Smooth muscle cell of bladder (primary cell): Measurements from ENCODE around the gene CAMTA2. TPM values are rescaled to one million over a fixed set of nuclear protein-coding genes. Genes with fewer than 3 reads are reported as not detected.

Source experiments
- total RNA-seq: library from RNA; depleted of rRNA; stranded (reverse); fragments of >200 nt; gene quantifications from 2 replicates; pipeline ENCODE4 v1.2.3, GENCODE V29; 2014

The CAMTA2 gene, protein sequence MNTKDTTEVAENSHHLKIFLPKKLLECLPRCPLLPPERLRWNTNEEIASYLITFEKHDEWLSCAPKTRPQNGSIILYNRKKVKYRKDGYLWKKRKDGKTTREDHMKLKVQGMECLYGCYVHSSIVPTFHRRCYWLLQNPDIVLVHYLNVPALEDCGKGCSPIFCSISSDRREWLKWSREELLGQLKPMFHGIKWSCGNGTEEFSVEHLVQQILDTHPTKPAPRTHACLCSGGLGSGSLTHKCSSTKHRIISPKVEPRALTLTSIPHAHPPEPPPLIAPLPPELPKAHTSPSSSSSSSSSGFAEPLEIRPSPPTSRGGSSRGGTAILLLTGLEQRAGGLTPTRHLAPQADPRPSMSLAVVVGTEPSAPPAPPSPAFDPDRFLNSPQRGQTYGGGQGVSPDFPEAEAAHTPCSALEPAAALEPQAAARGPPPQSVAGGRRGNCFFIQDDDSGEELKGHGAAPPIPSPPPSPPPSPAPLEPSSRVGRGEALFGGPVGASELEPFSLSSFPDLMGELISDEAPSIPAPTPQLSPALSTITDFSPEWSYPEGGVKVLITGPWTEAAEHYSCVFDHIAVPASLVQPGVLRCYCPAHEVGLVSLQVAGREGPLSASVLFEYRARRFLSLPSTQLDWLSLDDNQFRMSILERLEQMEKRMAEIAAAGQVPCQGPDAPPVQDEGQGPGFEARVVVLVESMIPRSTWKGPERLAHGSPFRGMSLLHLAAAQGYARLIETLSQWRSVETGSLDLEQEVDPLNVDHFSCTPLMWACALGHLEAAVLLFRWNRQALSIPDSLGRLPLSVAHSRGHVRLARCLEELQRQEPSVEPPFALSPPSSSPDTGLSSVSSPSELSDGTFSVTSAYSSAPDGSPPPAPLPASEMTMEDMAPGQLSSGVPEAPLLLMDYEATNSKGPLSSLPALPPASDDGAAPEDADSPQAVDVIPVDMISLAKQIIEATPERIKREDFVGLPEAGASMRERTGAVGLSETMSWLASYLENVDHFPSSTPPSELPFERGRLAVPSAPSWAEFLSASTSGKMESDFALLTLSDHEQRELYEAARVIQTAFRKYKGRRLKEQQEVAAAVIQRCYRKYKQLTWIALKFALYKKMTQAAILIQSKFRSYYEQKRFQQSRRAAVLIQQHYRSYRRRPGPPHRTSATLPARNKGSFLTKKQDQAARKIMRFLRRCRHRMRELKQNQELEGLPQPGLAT
- 6.8 and 6.9 TPM in 2 replicates for total RNA-seq

DNA sequence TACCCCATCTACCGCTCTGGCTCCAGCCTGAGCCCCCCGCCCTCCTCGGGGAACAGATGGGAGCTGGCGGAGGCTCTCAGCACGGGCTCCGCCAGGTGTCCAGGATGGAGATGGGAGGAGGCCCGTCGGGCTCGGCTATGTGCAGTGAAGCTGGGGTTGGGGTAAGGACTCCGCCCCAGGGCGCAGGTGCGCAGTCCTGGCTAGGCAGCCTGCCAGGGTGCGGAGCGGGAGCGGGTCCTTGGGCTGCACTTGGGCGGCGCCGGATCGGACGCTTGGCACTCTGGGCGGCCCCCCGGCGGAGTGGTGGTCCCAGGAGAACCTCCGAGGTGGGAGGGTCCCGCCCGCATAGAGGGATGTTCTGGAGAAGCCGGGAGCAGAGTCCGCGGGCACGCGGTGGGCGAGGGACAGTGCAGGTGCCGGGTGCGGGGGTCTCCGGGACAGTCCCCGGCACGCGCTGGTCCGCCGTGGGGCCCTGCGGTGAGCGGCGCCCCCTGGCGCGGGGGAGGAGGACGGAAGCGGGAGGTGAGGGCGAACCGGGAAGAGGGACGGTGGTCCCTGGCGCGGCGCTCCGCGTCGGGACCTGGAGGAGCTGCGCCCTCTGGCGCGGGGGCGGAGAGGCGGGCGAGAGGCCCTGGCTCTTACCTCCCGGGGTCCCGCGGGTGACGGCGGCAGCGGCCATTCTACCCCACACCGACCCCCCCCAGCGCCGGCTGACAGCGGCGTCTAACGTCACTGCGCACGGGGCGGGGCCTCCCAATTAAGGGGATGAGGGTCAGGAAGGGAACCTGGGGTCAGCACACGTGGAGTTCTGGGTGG, at the start of gene CAMTA2:
TSS of gene CAMTA2 (minus strand) at position 725 of the 816 bp plus-strand sequence. CDS start 1,453 bp downstream, outside the sequence.

DNA sequence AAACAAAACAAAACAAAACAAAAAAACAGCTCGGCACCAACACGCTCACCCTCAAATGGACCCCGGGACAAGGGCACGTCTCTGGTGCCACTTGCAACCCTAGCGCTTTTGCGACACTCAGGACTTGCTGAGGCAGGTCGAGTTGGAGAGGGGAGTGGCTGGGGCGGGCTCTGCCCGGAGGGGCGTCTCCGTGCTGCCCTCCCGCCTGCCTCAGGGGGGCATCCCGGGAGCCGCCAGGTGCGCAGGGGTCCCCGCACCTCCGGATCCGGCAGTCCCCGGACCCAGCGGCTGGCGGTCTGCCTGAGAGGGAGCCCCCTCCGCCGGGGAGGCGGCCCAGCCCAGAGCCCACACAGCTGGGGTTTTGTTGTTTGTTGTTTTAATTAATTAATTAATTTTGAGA, 47.8 kb upstream of the CAMTA2 start, which contains the start of gene SLC52A1:
TSS of gene SLC52A1 (minus strand) at position 112 of the 400 bp plus-strand sequence. CDS start 820 bp downstream, outside the sequence.

DNA sequence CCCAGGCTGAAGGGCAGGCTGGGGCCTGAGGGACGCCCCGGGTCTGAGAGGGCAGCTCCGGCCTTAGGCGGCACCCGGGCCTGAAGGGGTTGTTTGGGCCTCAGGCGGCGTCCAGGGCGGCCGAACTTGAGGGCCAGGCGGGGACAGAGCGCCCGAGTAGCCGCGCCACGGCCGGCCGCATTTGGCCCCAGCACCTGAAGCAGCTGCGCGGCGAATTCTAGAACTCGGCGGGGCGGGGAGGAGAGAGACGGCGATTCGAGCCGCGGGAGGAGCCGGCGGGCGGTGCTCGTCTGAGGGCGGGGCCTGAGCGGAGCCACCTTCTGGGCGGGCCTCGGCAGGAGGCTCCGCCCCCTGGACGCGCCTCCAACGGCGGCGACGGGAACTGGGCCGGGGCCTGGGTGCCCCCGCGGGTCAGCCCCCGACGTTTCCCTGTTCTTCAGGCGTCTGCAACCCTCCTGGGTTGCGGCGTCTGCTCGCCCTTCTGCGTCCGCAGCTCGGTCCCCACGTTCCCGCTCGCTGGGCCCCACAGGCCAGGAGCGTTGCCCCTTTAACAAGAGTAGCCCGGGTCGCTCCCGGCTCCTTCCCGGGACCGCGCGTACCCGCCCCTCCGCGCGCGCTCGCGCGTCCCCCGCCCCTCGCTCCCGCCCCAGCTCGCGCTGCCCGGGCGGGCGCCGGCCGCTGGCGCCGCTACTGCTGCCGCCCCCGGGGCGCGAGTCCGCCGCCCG, 10.0 kb upstream of the CAMTA2 start, which contains the start of the genes INCA1 and KIF1C:
TSS of gene INCA1 (minus strand) at position 221 of the 725 bp plus-strand sequence. CDS start 3,085 bp downstream, outside the sequence.
TSS of gene KIF1C (plus strand) at position 649 of the 725 bp plus-strand sequence. CDS start 2,297 bp downstream, outside the sequence.

DNA sequence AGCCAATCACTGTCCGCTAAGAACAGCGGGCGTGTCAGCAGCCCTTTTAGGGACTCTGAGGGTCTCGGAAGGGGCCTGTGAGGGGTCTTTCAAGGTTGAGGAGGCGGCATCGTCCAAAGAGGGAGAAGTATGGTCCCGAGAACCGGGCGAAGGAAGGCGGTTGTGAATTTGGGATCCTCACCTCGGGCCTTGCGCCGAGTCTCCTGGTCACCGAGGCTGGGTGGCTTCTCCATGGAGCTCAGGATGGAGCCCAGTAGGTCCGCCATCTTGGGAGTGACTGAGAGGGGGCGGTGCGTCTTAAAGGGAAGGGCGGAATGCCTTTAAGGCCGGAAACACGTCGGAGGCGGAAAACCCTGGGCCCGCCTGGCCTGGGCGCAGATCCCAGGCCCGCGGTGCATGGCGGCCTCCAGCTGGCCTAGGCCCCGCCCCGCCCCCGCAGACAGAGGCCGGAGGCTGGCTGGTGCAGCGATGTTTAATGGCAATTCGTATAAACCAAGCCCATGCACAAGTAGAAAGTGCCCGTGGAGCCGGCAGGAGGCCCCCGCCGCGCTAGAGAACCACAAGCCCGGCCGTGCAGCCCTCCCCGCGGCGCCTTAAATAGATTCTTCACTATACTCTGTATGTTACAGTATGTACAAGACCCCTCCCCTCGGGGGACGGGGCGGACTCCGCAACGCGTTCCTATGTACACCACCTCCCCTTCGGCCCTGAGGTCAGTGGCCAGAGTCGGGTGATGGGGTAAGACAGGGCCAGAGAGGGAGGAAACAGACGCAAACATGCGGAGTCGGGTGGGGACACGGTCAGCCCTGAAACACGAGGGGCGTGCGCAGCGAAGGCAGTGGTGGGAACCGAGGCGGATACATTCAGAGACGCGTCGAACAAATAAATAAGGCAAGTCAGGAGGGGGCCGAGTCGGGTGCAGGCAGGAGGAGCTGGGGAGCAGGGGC, 19.7 kb downstream of the CAMTA2 start, which contains the start of gene SPAG7:
TSS of gene SPAG7 (minus strand) at position 279 of the 947 bp plus-strand sequence. CDS start at position 266, 13 bp downstream.

DNA sequence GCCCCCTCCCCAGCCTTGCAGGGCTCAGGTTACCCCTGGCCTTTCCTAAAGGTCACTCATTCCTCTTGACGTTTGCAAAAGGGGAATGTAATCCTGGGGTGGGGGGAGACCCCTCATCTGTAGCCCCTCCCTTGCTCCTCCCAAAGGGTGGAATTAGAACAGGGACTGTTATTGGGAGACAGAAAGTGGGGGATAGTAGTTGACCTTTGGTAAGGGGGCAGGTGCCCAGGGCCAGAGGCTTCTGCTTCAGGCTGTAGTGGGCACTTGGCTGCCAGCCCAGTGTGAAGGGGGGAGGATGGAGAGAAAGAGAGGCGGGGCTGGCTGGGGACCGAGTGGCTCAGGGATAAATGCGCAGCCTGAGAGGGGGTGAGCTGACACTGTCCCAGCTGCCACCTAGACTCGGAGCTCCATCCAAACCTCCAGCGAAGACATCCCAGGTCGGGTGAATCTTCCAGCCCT, 36.7 kb downstream of the CAMTA2 start, which contains the start of gene ENO3:
TSS of gene ENO3 (plus strand) at position 374 of the 459 bp plus-strand sequence. CDS start 711 bp downstream, outside the sequence.

DNA sequence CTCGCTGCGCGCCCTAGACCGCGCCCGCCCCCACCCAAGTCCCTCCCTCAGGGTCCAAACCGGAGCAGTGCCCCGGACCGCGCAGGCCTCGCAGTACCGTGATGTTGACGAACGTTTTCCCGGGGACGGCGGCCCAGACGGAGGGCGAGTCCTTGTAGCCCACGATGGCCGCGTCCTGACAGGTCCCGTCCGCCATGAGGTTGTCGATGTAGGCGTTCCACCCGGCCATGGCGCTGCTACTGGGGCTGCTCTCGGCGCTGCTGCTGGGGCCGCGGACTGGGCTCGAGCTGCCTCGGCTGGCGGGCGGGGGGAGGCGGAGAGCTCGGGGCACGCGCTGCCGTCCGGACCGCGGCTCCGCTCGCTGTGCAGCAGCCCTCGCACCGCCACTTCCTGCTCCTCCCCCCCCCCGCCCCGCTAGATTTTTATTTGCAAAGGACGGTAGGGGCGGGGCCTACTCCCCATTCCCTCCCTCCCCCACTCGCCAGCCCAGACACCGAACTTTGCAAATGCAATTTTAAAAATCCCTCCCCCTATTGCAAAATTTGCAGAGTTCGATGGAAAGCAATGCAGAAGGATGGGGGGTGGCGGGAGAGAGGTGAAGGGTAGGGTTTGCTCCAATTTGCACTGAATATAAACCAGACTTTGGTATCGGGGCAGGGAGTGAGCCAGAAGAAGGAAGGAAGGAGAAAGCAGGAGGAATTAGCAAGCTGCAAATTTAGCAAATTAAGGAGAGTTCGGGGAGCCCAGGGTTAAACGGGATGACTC, 39.1 kb downstream of the CAMTA2 start, which contains the start of gene PFN1:
TSS of gene PFN1 (minus strand) at position 365 of the 765 bp plus-strand sequence. CDS start at position 229, 136 bp downstream.

DNA sequence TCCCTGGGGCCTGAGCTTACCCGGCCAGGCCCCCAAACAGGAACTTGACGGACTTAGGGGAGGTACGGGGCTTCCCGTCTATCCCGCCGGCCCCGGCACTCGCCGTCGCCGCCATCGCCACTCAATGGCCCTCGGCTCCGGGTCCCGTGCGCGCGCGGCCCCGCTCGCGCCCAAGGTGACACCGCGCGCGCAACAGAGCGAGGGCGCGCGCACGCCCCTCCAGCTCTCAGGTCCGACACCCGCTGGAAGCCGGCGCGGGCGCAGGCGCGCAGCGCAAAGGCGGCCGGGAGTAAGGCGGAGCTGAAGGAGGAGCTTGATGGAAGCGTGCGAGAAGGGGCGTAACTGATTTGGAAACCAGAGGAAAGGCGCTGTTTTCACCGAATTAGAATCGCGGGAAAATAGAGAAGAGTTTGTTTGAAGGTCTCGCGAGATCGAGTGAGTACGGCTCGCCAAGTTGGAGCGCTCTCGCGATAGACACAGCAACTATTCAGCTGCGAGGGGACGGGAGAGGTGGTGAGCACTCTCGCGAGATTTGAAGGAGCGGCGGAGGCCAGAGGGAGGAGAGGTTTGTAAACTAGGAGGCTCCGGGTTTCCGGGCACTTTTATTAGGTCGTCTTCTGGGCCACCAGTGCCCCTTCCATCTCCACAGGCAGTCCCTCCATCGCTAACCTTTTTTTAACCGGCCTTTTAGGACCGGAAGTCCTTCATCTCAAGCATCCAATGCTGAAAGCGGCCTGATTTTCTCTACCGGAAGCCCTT, 47.5 kb downstream of the CAMTA2 start, which contains the start of the genes RNF167 and SLC25A11:
TSS of gene RNF167 (plus strand) at position 473 of the 759 bp plus-strand sequence. CDS start 642 bp downstream, outside the sequence.
TSS of gene SLC25A11 (minus strand) at position 251 of the 759 bp plus-strand sequence. CDS start at position 115, 136 bp downstream.

DNA sequence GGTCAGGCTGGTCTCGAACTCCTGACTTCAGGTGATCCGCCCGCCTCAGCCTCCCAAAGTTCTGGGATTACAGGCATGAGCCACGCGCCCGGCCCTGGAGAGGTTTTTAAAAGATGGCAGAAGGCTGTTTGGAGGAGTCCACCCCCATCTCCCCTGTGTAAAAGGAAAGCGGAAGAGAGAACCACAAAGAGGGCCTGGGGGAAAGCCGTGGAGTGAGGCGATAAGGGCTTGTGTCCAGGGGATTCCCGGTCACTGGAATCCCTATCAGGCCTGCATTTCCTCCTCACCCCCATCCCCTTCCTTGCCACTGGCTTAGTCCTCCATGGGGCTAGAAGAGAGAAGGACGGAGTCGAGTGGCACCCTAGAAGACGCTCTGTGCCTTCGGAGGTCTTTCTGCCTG, 55.5 kb downstream of the CAMTA2 start, which contains the start of gene GP1BA:
TSS of gene GP1BA (plus strand) at position 315 of the 400 bp plus-strand sequence. CDS start 328 bp downstream, outside the sequence.

Other genes starting within 250 kb of the CAMTA2 start
- gene ZMYND15, start 247.8 kb downstream of the CAMTA2 start, total RNA-seq: 0.09 and 0.14 TPM in 2 replicates
- 1.8 and 2.1 TPM in 2 replicates for gene CXCL16, start 247.7 kb downstream of the CAMTA2 start, total RNA-seq
- not detected in 2 replicates for gene TM4SF5, start 215.8 kb downstream of the CAMTA2 start, total RNA-seq
- 0.74 and 3.3 TPM in 2 replicates for gene VMO1, start 201.3 kb downstream of the CAMTA2 start, total RNA-seq
- gene GLTPD2, start 198.7 kb downstream of the CAMTA2 start, total RNA-seq: not detected in 2 replicates
- gene PSMB6, start 191.5 kb downstream of the CAMTA2 start, total RNA-seq: 164 and 179 TPM in 2 replicates
- 14.2 and 15.8 TPM in 2 replicates for gene PLD2, start 180.5 kb downstream of the CAMTA2 start, total RNA-seq
- 17.1 and 21.0 TPM in 2 replicates for gene MINK1, start 154.3 kb downstream of the CAMTA2 start, total RNA-seq
- gene C17orf107, start 88.1 kb downstream of the CAMTA2 start, total RNA-seq: 4.3 and 6.1 TPM in 2 replicates
- gene CHRNE, start 84.6 kb downstream of the CAMTA2 start, total RNA-seq: 0.14 and 1.4 TPM in 2 replicates
- gene GP1BA, start 55.4 kb downstream of the CAMTA2 start, total RNA-seq: not detected in 2 replicates
- 51.8 and 62.5 TPM in 2 replicates for gene SLC25A11, start 47.6 kb downstream of the CAMTA2 start, total RNA-seq
- 12.2 and 15.3 TPM in 2 replicates for gene RNF167, start 47.4 kb downstream of the CAMTA2 start, total RNA-seq
- gene PFN1, start 39.1 kb downstream of the CAMTA2 start, total RNA-seq: 381 and 445 TPM in 2 replicates
- gene ENO3, start 36.6 kb downstream of the CAMTA2 start, total RNA-seq: 1.6 and 2.6 TPM in 2 replicates
- 50.8 and 60.6 TPM in 2 replicates for gene SPAG7, start 19.9 kb downstream of the CAMTA2 start, total RNA-seq
- gene INCA1, start 9.8 kb upstream of the CAMTA2 start, total RNA-seq: 0.37 and 0.57 TPM in 2 replicates
- gene KIF1C, start 10.3 kb upstream of the CAMTA2 start, total RNA-seq: 77.7 and 97.3 TPM in 2 replicates
- gene SLC52A1, start 47.8 kb upstream of the CAMTA2 start, total RNA-seq: 0.14 TPM in 1 of 2 replicates, not detected in the other
- gene ZFP3, start 90.8 kb upstream of the CAMTA2 start, total RNA-seq: 1.0 and 1.3 TPM in 2 replicates
- gene ZNF232, start 124.2 kb upstream of the CAMTA2 start, total RNA-seq: 5.3 and 6.6 TPM in 2 replicates
- under 0.01 TPM in 1 of 2 replicates, not detected in the other for gene USP6, start 128.4 kb upstream of the CAMTA2 start, total RNA-seq
- 6.0 and 7.0 TPM in 2 replicates for gene ZNF594, start 204.2 kb upstream of the CAMTA2 start, total RNA-seq
- not detected in 2 replicates for gene SCIMP, start 247.2 kb upstream of the CAMTA2 start, total RNA-seq